Kidney epithelial cell (primary cell): ENCODE data around the gene FAM53B. TPM values are rescaled to one million over a fixed set of nuclear protein-coding genes. Genes with fewer than 3 reads are reported as not detected.

Experiments used
- DNase-seq: peaks from one replicate; pipeline ENCODE4 v3.0.0-alpha.2; 2010; ENCODE audit warnings: low read depth
- H3K27me3 ChIP-seq: 2 replicates; pipeline ENCODE4 v1.6.0; 2011; ENCODE audit warnings: low read length; ENCODE audit not compliant: control insufficient read depth, insufficient read depth
- H3K36me3 ChIP-seq: 2 replicates; pipeline ENCODE4 v1.5.1; 2011; ENCODE audit warnings: low read length; ENCODE audit not compliant: control insufficient read depth, insufficient read depth
- H3K4me3 ChIP-seq: 2 replicates; pipeline ENCODE4 v1.5.1; 2011; ENCODE audit warnings: low read depth, mild to moderate bottlenecking, control low read depth, low read length
- CTCF ChIP-seq: IDR thresholded peaks from 2 replicates; pipeline ENCODE4 v1.5.1; 2011; ENCODE audit warnings: mild to moderate bottlenecking, moderate library complexity, low read length, control low read depth, inconsistent platforms; ENCODE audit not compliant: insufficient read depth, poor library complexity, severe bottlenecking
- total RNA-seq: library from RNA; depleted of rRNA; stranded (reverse); fragments of >200 nt; gene quantifications from 2 replicates; pipeline ENCODE4 v1.2.3, GENCODE V29; 2015

Gene FAM53B
- total RNA-seq, 1 donor from 2014 or later, result 16.1 TPM

GRCh38 chr10:124650820-124651401 is 93.3 kb downstream of the FAM53B start:
- Histone ChIP-seq H3K27me3 (no peaks in the 10 kb centered on the region), H3K36me3 (no peaks in the 10 kb centered on the region), H3K4me3 (no peak overlapping the region)
- no peak for TF ChIP-seq CTCF
- no peak for DNase-seq

GRCh38 chr10:124650263-124650662 is 93.9 kb downstream of the FAM53B start:
- no peak for DNase-seq
- Histone ChIP-seq H3K27me3 (no peaks in the 10 kb centered on the region), H3K4me3 (no peak overlapping the region), H3K36me3 (no peaks in the 10 kb centered on the region)
- no peak for TF ChIP-seq CTCF

DNA sequence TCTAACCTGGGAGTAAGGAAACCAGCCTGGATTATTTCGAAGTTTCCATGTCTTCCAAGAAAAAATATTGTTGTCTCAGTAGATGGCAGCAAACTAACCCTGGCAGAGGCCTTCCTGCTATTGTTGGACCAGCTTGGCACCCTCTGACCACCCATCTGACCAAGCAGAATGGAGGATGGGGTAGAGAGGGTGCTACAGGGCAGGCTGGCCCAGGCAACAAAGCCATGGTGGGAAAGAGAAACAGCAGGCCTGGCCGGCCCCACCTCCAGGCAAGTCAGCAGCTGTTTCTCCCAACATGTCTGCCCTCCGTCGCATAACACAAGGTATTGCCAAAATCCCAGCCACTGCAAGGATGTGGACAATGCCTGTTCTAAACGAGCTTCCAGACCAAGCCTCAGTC is 95.0 kb downstream of the FAM53B start:
- Histone ChIP-seq H3K36me3 (no peaks in the 10 kb centered on the region), H3K27me3 (no peaks in the 10 kb centered on the region), H3K4me3 (no peak overlapping the region)
- DNase-seq, result no peak
- no peak for TF ChIP-seq CTCF

GRCh38 chr10:124648738-124649137 is 95.4 kb downstream of the FAM53B start:
- no peak for TF ChIP-seq CTCF
- Histone ChIP-seq H3K27me3 (no peaks in the 10 kb centered on the region), H3K4me3 (no peak overlapping the region), H3K36me3 (no peaks in the 10 kb centered on the region)
- DNase-seq, result peak; percentile 12

- no peaks in the 10 kb centered on the region for H3K27me3 ChIP-seq
- no peak for TF ChIP-seq CTCF
- no peaks in the 10 kb centered on the region for H3K36me3 ChIP-seq
- H3K4me3 ChIP-seq, result no peak overlapping the region
- no peak for DNase-seq
Measured at GRCh38 chr10:124648131-124648475, 96.1 kb downstream of the FAM53B start.

GRCh38 chr10:124647421-124648130 is 96.6 kb downstream of the FAM53B start:
- no peak overlapping the region for H3K4me3 ChIP-seq
- TF ChIP-seq CTCF, result peak; percentile 5
- no peaks in the 10 kb centered on the region for H3K27me3 ChIP-seq
- no peaks in the 10 kb centered on the region for H3K36me3 ChIP-seq
- DNase-seq, result no peak
